GM19238 (cell line): ENCODE data around the gene FNDC10.
"Not testable (repeated sequence)": the region's sequence is repeated elsewhere in the genome, so short reads cannot be mapped to it uniquely, and the experiment has no call there.

Experiments
- DNase-seq: peaks from one replicate; pipeline ENCODE4 v3.0.0; 2011; ENCODE audit warnings: low spot score; ENCODE audit not compliant: insufficient read length

The FNDC10 gene

DNA sequence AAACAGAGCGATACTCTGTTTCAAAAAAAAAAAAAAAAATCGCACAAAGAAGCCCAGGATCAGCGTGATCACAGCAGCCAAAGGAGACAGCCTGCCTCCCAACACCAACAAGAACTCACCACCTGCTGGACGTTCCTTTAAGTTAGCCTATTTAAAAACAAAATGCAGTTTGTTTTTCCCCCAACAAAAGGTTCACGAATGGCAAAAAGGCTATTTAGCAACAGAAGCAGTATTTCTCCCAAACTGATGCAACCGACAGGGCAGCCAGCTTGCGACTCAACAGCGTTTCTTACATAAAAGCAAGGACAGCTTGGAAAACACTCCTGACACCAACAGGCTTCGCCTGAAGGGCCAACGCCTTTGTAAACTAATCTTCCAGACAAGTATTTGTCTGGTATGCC, 32.0 kb downstream of the FNDC10 start:
- no peak for DNase-seq

DNA sequence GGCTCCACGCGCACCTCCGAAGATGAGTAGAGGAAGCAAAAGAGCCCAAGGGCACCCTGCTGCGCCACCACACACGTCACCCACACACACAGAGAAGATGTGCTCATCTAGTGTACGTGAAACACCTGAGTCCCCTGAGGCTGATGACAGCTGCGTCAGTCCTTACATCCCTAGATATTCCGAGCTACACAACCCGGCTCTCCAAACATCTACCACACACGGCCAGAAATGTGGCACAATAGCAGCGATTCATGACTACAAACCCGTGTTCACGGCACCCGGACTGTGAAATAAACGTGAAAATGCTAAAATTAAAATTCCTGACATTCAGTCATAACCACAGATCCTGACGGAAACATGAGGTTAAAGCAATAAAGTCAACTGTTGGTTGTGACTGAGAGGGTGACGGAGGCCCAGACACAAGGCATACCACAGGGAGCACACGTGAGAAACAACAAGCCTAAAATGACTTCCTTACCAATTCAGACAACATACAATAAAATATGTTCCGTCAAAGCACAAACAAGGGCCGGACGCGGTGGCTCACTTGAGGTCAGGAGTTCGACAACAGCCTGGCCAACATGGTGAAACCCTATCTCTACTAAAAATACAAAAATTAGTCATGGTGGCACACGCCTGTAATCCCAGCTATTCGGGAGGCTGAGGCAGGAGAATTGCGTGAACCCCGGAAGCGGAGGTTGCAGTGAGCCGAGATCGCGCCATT, 32.6 kb downstream of the FNDC10 start:
- no peak for DNase-seq

DNA sequence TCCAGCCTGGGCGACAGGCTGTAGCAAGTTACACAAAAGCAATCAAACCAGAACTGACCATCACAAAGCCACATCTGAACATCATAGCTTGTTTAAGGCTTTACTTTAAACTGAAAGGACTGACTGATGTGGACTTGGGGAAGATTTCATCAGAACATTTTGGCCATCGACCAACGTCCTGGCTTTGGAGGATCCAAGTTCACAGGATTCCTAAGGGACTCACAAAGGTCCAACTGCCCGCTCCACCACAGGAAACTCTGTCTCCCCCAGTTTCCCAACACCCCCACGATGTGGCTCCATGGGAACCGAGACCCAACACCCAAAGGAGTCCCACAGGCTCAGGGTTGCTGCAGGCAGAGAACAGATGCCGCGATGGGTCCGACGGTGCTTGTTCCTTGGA, 34.6 kb downstream of the FNDC10 start:
- no peak for DNase-seq

DNA sequence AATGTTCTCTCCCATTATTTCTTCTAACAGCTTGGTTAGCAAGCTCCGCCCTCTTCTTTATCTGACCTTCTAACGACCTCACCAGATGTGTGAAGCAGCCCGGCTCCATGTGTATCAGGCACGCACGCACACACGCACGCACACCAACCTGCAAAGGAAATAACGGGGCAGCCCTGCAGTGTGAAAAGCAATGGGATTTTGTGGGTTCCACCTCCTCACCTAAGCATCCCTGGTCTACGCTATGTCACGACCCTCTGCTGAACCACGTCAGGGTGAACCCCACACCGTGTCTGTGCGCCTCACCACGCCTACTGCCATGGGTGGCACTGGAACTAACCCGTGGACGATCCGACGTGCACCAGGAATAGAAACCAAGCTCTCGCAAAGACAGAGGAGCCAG, 35.7 kb downstream of the FNDC10 start:
- DNase-seq = no peak

DNA sequence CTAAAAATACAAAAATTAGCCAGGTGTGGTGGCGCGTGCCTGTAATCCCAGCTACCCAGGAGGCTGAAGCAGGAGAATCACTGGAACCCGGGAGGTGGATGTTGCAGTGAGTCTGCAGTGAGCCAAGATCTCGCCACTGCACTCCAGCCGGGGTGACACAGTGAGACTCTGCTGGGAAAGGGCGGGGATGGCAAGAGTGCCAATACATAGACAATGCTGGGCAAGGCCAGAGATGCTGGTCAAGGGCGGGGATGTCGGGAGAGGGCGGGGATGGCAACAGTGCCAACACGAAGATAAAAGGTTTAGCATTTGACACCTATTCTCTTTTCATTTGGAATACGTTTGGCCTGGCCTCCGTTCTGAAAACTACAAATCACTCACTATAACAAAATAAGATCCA, 36.2 kb downstream of the FNDC10 start:
- DNase-seq = no peak

DNA sequence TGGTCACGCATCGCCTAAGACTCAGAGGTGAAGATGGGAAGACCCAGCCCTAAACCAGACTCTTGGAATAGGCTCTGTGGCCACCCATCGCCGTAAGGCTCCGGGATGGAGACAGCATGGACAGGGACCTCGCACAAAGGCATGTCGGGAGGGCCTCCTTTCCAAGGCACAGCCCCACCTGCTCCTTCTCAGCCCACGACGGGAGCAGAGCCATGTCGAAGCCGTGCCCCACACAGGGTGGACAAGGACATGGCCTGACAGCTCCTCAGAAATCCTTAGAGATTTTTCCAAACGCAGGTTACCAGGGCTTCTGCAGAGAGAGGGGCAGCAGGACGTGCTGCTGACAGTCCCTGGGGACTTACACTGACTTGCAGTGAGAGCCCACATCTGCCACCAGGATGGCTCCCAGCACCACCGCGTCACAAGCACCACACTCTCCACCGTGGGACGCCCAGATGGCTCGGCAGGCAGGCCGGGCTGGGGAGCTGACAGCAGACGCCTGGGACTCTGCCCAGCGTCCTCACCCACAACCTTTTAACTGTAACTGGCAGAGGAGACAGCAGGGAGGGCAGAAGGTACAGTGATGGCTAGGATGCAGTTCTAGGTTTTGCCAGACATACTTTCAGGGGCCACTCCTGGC, 37.3 kb downstream of the FNDC10 start:
- no peak for DNase-seq

DNA sequence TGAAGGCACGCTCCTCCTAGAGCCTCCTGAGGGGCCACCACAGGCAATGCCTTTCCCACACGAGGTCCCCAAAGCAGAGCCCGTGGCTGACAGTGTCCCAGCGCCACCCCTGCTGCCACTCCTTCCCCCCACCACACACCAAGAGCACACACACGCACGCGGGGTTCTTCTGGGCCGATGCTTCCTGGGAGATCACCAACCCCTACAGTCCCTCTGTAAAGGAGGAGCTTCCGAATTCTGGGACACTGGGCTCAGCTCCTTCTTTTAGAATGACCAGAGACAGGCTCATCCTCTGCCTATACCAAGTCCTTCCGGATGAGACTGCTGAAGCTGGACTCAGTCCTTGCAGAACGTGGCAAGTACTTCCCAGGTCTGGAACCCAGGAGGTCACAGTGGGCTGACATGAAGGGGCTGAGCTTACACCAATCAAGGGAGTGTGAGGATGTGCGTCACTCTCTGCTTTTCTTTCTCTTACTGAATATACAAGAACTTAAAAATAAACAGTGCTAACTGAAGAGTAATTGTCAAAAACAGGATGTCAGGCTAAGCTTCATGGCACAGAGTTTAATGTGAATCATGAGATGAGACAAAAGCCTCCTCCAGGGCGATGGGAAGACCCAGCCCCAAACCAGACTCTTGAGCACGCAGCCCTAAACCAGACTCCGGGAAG, 38.0 kb downstream of the FNDC10 start:
- no peak for DNase-seq

DNA sequence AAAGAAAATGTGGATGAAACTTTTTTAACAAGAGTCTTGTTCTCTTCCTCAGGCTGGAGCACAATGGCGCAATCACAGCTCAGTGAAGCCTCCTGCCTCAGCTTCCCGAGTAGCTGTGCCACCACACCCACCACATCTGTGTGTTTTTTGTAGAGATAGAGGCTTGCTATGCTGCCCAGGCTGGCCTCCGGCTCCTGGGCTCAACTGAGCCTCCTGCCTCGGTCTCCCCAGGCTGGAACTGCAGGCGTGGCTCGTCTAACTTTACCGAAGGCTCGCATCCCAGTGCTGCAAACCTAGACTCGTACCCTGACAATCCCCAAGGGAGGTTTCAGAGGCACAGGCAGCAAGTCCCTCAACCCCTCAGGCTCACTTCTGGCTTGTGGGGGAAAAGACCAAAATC, 39.8 kb downstream of the FNDC10 start:
- no peak for DNase-seq

DNA sequence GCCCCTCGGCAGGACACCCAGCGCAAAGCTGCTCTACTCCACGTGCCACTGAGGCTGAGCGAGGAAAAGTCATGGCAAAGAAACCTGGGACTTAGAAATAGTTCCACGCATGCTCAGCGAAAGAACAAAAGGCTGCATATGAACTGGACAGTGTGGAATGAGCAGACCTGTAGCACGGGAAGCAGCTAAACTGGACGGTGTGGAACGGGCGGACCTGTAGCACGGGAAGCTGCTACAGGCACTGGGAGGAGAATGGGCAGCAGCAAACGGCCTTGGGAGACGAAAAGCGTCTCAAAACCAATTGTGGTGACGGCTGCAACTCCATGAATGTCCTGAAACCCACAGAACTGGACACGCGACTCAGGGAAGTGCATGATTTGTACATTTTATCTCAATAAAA, 40.9 kb downstream of the FNDC10 start:
- DNase-seq = no peak

DNA sequence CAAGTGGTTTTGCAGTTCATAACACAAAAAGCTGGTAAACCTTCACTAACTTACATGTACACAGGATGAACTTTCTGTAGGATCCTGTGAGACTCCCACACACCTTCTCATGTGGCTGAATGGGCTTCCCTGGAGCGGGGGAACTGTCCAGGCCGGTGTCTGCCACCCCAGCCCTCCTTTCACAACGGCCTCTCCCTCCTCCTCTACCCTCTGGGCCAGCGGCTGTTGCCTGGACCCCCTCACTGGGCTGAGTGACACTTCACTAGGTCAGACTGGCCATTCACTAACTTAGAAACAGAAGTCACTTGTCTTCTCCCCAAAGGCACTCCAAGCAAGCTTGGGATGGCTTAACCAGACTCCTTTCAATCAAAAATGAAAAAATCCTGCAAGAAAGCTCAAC, 41.3 kb downstream of the FNDC10 start:
- DNase-seq = no peak

DNA sequence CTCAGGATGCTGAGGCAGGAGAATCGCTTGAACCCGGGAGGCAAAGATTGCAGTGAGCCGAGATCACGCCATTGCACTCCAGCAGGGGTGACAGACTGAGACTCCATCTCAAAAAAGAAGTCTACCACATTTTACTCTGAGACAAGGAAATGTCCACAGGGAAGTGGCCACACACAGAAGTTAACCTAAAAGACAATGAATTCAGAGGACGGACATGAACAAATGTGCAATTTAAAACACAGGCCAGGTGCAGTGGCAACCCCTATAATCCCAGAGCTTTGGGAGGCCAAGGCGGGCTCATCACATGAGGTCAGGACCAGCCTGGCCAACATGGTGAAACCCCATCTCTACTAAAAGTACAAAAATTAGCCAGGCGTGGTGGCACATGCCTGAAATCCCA, 42.2 kb downstream of the FNDC10 start:
- DNase-seq = not testable (repeated sequence)

DNA sequence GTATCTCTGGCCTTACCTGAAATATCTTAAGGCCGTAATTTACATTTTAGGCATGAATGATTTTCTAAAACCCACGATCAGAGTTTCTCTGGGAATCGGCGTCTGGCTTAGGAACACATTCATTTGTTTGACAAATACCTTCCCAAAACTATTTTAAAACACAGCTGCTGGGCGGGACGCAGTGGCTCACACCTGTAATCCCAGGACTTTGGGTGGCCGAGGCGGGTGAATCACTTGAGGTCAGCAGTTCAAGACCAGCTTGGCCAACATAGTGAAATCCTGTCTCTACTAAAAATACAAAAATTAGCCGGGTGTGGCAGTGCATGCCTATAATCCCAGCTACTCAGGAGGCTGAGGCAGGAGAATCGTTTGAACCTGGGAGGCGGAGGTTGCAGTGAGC, 43.0 kb downstream of the FNDC10 start:
- DNase-seq = not testable (repeated sequence)

DNA sequence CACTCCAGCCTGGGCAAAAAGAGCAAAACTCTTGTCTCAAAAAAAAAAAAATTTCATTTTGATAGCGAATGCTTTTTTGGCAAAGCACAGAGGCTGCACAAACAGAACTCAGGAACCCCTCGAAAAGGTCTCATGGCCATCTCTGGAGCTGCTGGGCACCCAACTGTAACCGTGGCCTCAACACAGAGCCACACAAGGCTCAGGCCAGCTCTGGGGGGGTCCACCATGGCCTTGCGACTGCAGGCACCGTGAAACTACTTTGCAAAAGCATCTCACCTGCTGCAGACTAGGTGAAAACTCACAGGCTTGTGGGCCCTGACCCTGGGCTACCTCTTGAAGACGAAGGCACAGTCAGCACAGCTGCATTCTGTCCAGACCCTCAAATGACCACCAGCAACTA, 43.4 kb downstream of the FNDC10 start:
- DNase-seq = no peak

DNA sequence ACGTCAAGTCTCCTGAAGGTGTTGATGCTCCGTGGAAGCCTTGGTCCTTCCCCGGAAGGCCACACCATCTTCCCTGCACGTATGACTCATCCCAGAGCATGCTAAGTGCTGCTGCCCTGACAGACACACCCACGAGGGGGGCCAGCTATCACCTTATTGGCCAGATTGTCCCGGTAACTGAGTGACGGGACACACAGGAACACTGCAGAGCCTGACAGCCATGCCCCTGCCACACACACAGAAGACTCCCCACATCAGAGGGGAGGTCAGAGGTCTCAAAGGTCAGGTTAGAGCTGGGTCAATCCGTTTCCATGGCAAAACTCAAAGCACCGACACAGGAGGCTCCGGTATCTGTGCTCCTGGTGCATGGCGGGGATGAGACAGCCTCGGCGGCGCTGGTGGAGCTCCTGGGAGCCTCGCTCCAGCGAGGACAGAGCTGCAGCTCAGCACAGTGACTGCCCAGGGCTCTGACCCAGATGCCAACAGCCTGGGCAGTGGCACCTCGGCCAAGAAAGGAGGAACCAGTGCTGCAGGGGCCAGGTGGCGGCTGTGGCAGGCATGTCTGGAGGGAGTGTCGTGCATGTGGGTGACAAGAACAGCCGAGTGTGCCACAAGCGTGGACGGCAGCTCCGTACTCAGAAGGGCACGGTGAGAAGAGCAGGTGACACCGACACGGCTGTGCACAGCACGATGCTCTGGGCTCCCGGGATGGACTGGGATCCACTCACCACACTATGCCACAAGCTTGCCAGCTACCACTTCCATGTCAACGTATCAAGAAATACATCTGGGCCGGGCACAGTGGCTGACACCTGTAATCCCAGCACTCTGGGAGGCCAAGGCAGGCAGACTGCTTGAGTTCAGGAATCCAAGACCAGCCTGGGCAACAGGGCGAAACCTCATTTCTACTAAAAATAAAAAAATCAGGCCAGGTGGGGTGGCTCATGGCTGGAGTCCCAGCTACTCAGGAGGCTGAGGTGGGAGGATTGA, 44.7 kb downstream of the FNDC10 start:
- DNase-seq = no peak

DNA sequence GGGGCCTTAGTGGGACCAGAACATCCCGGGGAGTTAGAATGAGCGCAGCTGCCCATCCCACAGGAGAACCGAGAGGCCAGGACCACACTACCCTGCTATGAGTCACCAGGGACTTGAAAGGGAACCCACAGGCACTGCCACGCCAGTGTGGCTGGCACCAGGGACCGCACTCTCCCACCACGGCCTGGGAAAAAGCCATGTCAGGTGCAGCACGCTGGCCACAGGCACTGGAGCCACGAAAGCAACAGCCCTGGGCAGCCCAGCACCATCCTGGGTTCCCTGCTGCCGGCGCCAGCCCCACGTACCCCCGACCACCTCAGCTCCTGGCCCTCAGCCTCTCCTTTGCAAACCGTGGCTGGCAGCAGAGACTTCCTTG, 45.4 kb downstream of the FNDC10 start:
- DNase-seq = no peak

DNA sequence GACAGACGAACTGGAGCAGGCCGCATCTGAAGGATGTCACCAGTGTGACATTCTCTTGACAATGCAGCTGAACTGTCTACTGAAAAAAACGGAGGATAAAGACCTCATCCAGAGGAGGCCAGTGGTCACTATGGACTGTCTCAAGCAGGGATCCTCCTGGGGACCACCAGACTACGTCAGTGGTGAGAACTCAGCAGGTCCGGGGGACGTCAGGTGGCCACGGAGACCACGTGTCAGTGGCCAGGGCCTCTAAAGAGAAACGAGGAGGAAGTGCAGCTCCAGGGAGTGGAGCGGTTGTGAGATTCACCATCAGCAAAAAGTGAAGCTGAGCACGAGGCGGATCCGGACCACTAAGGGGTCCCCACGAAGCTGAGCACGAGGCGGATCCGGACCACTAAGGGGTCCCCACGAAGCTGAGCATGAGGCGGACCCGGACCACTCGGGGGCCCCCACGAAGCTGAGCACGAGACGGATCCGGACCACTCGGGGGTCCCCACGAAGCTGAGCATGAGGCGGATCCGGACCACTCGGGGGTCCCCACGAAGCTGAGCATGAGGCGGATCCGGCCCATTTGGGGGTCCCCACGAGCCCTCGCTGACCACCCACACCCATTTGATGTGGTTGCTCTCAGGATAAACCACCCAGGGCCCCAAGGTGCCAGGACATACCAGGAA, 46.0 kb downstream of the FNDC10 start:
- no peak for DNase-seq

DNA sequence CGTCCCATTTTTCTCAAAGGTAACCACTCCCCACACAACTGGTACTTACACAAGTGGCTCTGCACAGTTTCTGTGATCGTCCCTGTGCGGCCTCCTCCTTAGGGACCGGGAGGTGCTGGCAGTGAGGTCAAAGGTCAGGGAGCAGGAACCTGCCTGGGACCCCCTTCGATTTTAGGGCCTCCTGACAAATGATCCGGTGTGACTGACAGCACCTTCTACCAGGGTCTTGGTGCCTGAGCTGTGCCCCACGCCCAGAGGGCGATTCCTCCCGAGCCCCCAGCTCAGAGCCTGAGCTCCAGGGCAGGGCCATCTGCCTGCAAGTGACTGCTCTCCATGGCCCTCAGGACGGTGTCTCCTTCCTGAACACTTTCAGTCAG, 47.7 kb downstream of the FNDC10 start:
- DNase-seq = no peak

DNA sequence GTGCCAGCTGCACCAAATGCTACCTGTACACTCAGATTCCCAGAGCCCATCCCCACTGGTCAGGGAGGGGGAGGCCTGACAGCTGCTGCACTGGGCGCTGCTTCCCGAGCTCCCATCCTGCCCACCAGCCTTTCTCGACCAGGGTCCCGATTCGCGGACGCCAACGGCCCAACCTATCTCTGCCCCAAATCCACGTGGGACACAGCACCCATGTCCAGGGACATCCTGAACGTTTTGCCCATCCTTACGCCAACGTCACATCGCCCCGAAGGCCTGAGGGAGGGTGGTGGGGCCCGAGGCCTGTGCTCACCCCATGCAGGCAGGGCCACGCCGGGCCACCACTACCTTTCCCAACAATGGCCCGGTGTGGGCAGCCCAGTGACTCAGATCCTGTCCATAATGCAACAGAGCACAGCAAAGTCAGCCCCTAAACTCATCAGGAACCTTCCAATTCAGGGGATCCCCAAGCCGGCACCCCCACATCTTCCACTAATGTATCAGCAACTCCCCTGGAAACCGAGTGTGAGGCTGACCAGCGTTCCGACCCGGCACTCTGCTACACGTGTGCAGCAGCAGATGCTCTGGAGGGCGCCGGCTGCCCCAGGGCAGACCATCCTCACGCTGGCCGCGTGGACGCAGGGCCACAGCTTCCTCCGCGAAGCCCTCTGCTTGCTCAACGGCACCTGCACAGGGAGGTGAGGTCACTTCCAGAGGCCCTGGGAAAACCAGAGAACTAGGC, 48.2 kb downstream of the FNDC10 start:
- no peak for DNase-seq

DNA sequence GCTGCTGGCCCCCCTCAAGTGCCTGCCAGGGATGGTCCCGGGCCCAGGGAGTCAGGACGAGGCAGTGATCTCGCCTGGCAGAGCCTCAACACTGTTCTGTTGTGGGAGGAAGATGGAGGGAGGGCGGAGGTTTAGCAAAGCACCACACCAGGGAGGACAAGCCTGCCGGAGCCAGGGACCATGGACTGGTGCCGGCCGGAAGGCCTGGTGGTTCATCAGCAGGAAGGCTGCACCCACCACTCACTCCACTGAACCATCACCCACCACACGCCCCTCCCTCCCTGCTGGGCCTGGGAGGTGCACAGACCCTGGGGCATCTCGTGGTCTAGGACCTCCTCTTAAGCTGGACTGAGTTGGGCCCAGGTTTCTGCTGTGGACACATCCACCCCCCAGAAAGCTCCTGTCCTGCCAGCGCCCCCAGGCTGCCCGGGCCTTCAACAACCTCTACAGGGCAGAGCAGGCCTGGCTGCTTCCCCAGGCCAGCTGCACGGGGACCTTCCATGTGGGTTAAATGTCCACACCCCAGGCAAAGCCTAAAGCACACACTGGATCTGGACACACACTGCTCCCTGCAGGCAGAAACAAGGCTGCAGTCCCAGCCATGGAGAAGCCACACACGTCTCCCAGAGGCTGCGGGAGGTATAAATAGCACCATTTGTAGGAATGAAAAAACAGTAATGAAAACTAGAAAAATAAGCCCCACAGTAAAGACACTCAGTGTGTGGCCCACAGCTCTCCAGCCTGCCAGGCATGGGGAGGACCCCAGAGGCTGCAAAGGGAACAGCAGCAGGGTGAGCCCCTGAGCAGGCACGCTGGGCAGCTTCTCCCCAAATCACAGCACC, 49.1 kb downstream of the FNDC10 start:
- DNase-seq = no peak

DNA sequence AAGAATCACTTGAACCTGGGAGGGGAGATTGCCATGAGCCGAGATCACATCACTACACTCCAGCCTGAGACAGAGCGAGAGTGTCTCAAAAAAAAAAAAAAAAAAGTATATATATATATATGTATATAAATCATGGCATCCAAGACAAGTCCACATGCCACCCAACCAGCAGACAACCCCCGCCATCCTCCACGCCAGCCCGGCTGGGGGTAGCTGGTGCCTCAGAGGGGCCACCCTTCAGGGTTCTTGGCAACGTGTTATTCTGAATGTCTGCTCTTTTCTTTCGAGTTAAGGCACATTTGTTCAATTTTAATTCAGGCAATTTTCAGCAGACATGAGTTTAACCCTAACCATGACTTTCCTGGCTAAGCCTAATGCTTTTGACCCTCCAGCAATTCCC, 49.8 kb downstream of the FNDC10 start:
- DNase-seq = no peak
